GM23338 (cell line): ENCODE results near the gene GET3.

Experiments used
- CREB1 ChIP-seq: fragments of 250-450 bp; sonication (Bioruptor Pico); IDR thresholded peaks from 2 replicates; pipeline ENCODE4 v1.5.0; 2020; ENCODE audit warnings: low read depth, mild to moderate bottlenecking, moderate library complexity
- CTCF ChIP-seq, 2 experiments: fragments of 200-600 bp in 1 of 2; sonication (generic) in 1 of 2; conservative IDR thresholded peaks; 2 replicates each; pipeline versions ENCODE4 v1.5.1 to v1.6.1; 2016 to 2017; ENCODE audit warnings: antibody characterized with exemption in 2 of 2, low read depth in 2 of 2, mild to moderate bottlenecking in 2 of 2, moderate library complexity in 1 of 2
- EZH2 ChIP-seq: fragments of 200-600 bp; sonication (generic); IDR thresholded peaks from one replicate; pipeline ENCODE4 v1.8.0; 2017; ENCODE audit warnings: antibody characterized with exemption, mild to moderate bottlenecking, low read depth; ENCODE audit not compliant: unreplicated experiment
- EZH2phosphoT487 ChIP-seq: fragments of 200-600 bp; sonication (generic); IDR thresholded peaks from one replicate; pipeline ENCODE4 v1.8.1; 2018; ENCODE audit warnings: antibody characterized with exemption; ENCODE audit not compliant: unreplicated experiment
- POLR2AphosphoS5 ChIP-seq: IDR thresholded peaks from 2 replicates; pipeline ENCODE4 v1.6.1; 2016; ENCODE audit warnings: antibody characterized with exemption, low read depth
- REST ChIP-seq: IDR thresholded peaks from one replicate; pipeline ENCODE4 v1.6.1; 2018; ENCODE audit warnings: antibody characterized with exemption; ENCODE audit not compliant: unreplicated experiment
- ZNF331 ChIP-seq: fragments of 250-450 bp; sonication (Bioruptor Pico); IDR thresholded peaks from 2 replicates; pipeline ENCODE4 v1.5.0; 2020; ENCODE audit warnings: low read depth, mild to moderate bottlenecking, moderate library complexity

GRCh38 chr19:12737835-12738351 is 596 bp downstream of the GET3 start:
- no peak for TF ChIP-seq CTCF (conservative IDR thresholded peaks at IDR 0.05; ENCODE audit: low read depth in 2 of 2)
- no peak for TF ChIP-seq POLR2AphosphoS5
- TF ChIP-seq EZH2phosphoT487: no peak
- TF ChIP-seq EZH2: no peak
- TF ChIP-seq CREB1 (CRISPR knock-in tag): no peak
- TF ChIP-seq REST: no peak
- TF ChIP-seq ZNF331 (CRISPR knock-in tag): no peak
